ENCODE results near the gene CACNA1F. TPM values are rescaled to one million over a fixed set of nuclear protein-coding genes. Genes with fewer than 3 reads are reported as not detected.

CACNA1F gene
- total and polyA plus RNA-seq, 9 of the 15 experiments (the other 6 are each of a cell fraction or from before 2014, with no cell fraction given): under 0.01 to 0.41 (median 0.03) TPM; not detected in 3

DNA sequence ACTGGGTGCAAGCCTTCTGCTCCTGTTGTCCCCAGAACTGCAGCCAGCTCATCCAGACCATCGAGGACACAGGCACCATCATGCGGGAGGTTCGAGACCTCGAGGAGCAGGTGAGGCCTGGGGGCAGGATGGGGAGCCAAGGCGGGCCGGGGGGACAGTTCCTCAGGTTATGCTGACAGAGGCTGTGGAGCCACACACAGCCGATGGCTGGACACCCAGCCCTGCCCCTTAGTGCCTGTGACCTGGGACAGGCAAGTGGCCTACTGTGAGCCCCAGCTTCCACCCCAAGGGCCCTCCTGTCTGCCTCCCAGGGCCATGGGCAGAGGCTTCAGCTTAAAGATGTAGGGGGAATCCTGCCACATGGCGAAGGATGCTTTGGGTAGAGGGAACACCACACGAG, 16.5 kb upstream of the CACNA1F start:
- ChIA-PET POLR2A (interaction anchor here (0.9 to 2.4 kb wide), 5 partner anchors 8 to 23 kb away, joined by 3 to 10 read pairs (median 4); no protein-coding TSS in a partner anchor), CTCF (ENCODE audit: low intra/inter-chr PET ratio) (no interaction called here)
- 83% methylated on average over 2 of the region's 9 CpGs for WGBS (ENCODE audit: insufficient coverage, low coverage, missing lambda C conversion rate)
- H3K9me1 ChIP-seq (ENCODE audit: control insufficient read depth, insufficient read depth, low read length): no peaks in the 10 kb centered on the region
- BruUV-seq (replicated peaks): no TSS peak
- H3K9me3 ChIP-seq (replicated peaks; ENCODE audit: control insufficient read depth, insufficient read depth, low read depth, low read length): no peaks in the 10 kb centered on the region
- no peak overlapping the region for H3K4me3 ChIP-seq
- H3K36me3 ChIP-seq (ENCODE audit: control insufficient read depth, insufficient read depth, low read length): peaks cover 39% of the 10 kb centered on the region; the same call in 2 of the 3 replicates
- H3K27ac ChIP-seq (ENCODE audit: extremely low read depth, low read depth, low read length): no peak overlapping the region
- peaks cover 12 to 32% of the 10 kb centered on the region in 2 experiments; a peak in 4 of 5 replicates for H3K4me1 ChIP-seq (replicated peaks in 1 of 2; ENCODE audit: control insufficient read depth in 2 of 2, insufficient read depth in 2 of 2, low read length in 2 of 2)
- TF ChIP-seq ARNT (IDR thresholded peaks at IDR 0.05) (no peak), RBFOX2 (IDR thresholded peaks at IDR 0.05; ENCODE audit: low read depth, low read length) (peak; percentile 8; the same call in 1 of the 2 replicates), MEF2A (IDR thresholded peaks at IDR 0.05; ENCODE audit: control insufficient read depth, low read depth, low read length) (no peak), CHAMP1 (IDR thresholded peaks at IDR 0.05) (no peak)
- no peak overlapping the region for H3K4me2 ChIP-seq (ENCODE audit: insufficient read depth, low read length)
- H2AFZ ChIP-seq (ENCODE audit: low read depth, low read length): no peak overlapping the region
- DNase-seq (ENCODE audit: extremely low read depth in 1 of 4, low spot score in 3 of 4) (no peak), ATAC-seq (no peak), FAIRE-seq (no peak)
- H3K27me3 ChIP-seq (ENCODE audit: control insufficient read depth in 2 of 2, insufficient read depth in 2 of 2, low read length in 2 of 2): no peaks in the 10 kb centered on the region
- in situ Hi-C loops (cut with MboI) (no loop called here), intact Hi-C loops (cut with micrococcal nuclease) (no loop called here)
- H3K9ac ChIP-seq (ENCODE audit: insufficient read depth in 1 of 2, low read depth in 2 of 2, low read length in 2 of 2): no peak overlapping the region
- no peaks in the 10 kb centered on the region for H4K20me1 ChIP-seq (replicated peaks; ENCODE audit: control insufficient read depth, insufficient read depth, low read length)
- H3K79me2 ChIP-seq (ENCODE audit: control insufficient read depth, insufficient read depth, low read length): no peaks in the 10 kb centered on the region; the same call in 2 of the 3 replicates
